ENCODE data around the gene IKBKE. TPM values are rescaled to one million over a fixed set of nuclear protein-coding genes. Genes with fewer than 3 reads are reported as not detected.

The IKBKE gene
- polyA plus RNA-seq, 4 donors = 3.1 to 6.1 (median 4.8) TPM

- no peak for DNase-seq (ENCODE audit: low read depth in 4 of 4, low spot score in 3 of 4)
These were observed 19.1 kb upstream of the IKBKE start for GRCh38 chr1:206451134-206451686.

GRCh38 chr1:206453111-206453510, 17.2 kb upstream of the IKBKE start:
- DNase-seq (ENCODE audit: low read depth in 4 of 4, low spot score in 3 of 4) = no peak

GRCh38 chr1:206455289-206455665, 15.0 kb upstream of the IKBKE start:
- DNase-seq (ENCODE audit: low read depth in 4 of 4, low spot score in 3 of 4) = no peak

- DNase-seq (ENCODE audit: low read depth in 4 of 4, low spot score in 3 of 4) = no peak
These were observed 14.5 kb upstream of the IKBKE start for GRCh38 chr1:206455666-206456344.

GRCh38 chr1:206456577-206457370, 13.5 kb upstream of the IKBKE start:
- no peak for DNase-seq (ENCODE audit: low read depth in 4 of 4, low spot score in 3 of 4)

- no peak for DNase-seq (ENCODE audit: low read depth in 4 of 4, low spot score in 3 of 4)
These were observed 12.7 kb upstream of the IKBKE start for GRCh38 chr1:206457408-206458120.

GRCh38 chr1:206459703-206460102, 10.6 kb upstream of the IKBKE start:
- no peak for DNase-seq (ENCODE audit: low read depth in 4 of 4, low spot score in 3 of 4)

- no peak for DNase-seq (ENCODE audit: low read depth in 4 of 4, low spot score in 3 of 4)
These were observed 9.3 kb upstream of the IKBKE start for GRCh38 chr1:206460836-206461426.

GRCh38 chr1:206461602-206462455, 8.4 kb upstream of the IKBKE start:
- peak in 1 of 4 donors; percentile 61 for DNase-seq (ENCODE audit: low read depth in 4 of 4, low spot score in 3 of 4)

GRCh38 chr1:206463137-206463536, 7.1 kb upstream of the IKBKE start:
- no peak for DNase-seq (ENCODE audit: low read depth in 4 of 4, low spot score in 3 of 4)

GRCh38 chr1:206463911-206464310, 6.4 kb upstream of the IKBKE start:
- DNase-seq (ENCODE audit: low read depth in 4 of 4, low spot score in 3 of 4) = no peak

- no peak for DNase-seq (ENCODE audit: low read depth in 4 of 4, low spot score in 3 of 4)
These were observed 5.8 kb upstream of the IKBKE start for GRCh38 chr1:206464456-206464964.

GRCh38 chr1:206465951-206466350, 4.3 kb upstream of the IKBKE start:
- no peak for DNase-seq (ENCODE audit: low read depth in 4 of 4, low spot score in 3 of 4)

- no peak for DNase-seq (ENCODE audit: low read depth in 4 of 4, low spot score in 3 of 4)
These were observed 3.2 kb upstream of the IKBKE start for GRCh38 chr1:206466840-206467649.

- DNase-seq (ENCODE audit: low read depth in 4 of 4, low spot score in 3 of 4) = no peak
These were observed 2.4 kb upstream of the IKBKE start for GRCh38 chr1:206467915-206468314.

GRCh38 chr1:206468571-206468970, 1.7 kb upstream of the IKBKE start:
- DNase-seq (ENCODE audit: low read depth in 4 of 4, low spot score in 3 of 4) = no peak

- DNase-seq (ENCODE audit: low read depth in 4 of 4, low spot score in 3 of 4) = no peak
These were observed 804 bp upstream of the IKBKE start for GRCh38 chr1:206469411-206469932.

- no peak for DNase-seq (ENCODE audit: low read depth in 4 of 4, low spot score in 3 of 4)
These were observed 577 bp downstream of the IKBKE start for GRCh38 chr1:206470692-206471414.
